GM19452 (cell line): ENCODE results near the gene LMAN2.
"Not testable (repeated sequence)": the region's sequence is repeated elsewhere in the genome, so short reads cannot be mapped to it uniquely, and the experiment has no call there.

Experiments used
- ATAC-seq: cut with Tn5 transposase; IDR thresholded peaks from one replicate; pipeline ENCODE4 v1.9.1; 2021; ENCODE audit not compliant: unreplicated experiment

Gene LMAN2

GRCh38 chr5:177349762-177350161, 1.7 kb downstream of the LMAN2 start:
- no peak for ATAC-seq

- ATAC-seq = no peak
Measured at GRCh38 chr5:177349362-177349647, 2.2 kb downstream of the LMAN2 start.

GRCh38 chr5:177347699-177348098, 3.8 kb downstream of the LMAN2 start:
- ATAC-seq = no peak

- no peak for ATAC-seq
Measured at GRCh38 chr5:177346820-177347219, 4.6 kb downstream of the LMAN2 start.

- ATAC-seq = no peak
Measured at GRCh38 chr5:177344891-177345290, 6.6 kb downstream of the LMAN2 start.

GRCh38 chr5:177343777-177344176, 7.7 kb downstream of the LMAN2 start:
- no peak for ATAC-seq

GRCh38 chr5:177343000-177343399, 8.5 kb downstream of the LMAN2 start:
- not testable (repeated sequence) for ATAC-seq

GRCh38 chr5:177339107-177339638, 12.3 kb downstream of the LMAN2 start:
- ATAC-seq = no peak

- no peak for ATAC-seq
Measured at GRCh38 chr5:177338251-177339106, 13.0 kb downstream of the LMAN2 start.

- no peak for ATAC-seq
Measured at GRCh38 chr5:177336603-177337494, 14.6 kb downstream of the LMAN2 start.

GRCh38 chr5:177336112-177336511, 15.4 kb downstream of the LMAN2 start:
- ATAC-seq = no peak

- ATAC-seq = no peak
Measured at GRCh38 chr5:177335701-177336065, 15.8 kb downstream of the LMAN2 start.

- ATAC-seq = no peak
Measured at GRCh38 chr5:177334781-177335700, 16.4 kb downstream of the LMAN2 start.

- ATAC-seq = no peak
Measured at GRCh38 chr5:177334155-177334551, 17.3 kb downstream of the LMAN2 start.

- no peak for ATAC-seq
Measured at GRCh38 chr5:177333420-177334154, 17.9 kb downstream of the LMAN2 start.

- no peak for ATAC-seq
Measured at GRCh38 chr5:177332896-177333260, 18.6 kb downstream of the LMAN2 start.

GRCh38 chr5:177332031-177332895, 19.2 kb downstream of the LMAN2 start:
- no peak for ATAC-seq

GRCh38 chr5:177330991-177331842, 20.3 kb downstream of the LMAN2 start:
- no peak for ATAC-seq
